Psoas muscle (tissue), 8 donors: ENCODE data around the gene CRACDL. TPM values are rescaled to one million over a fixed set of nuclear protein-coding genes. Genes with fewer than 3 reads are reported as not detected.
A peak's percentile ranks its signal among the peaks of the same experiment; 100 is the strongest.

ENCODE experiments used
- ATAC-seq, 4 donors: fragments of 200-7000 bp; cut with Tn5 transposase; one replicate each; pipeline ENCODE4 v1.9.1; 2020; ENCODE audit warnings: moderate library complexity in 3 of 4, mild to moderate bottlenecking in 2 of 4
- DNase-seq, 2 donors: peaks; one replicate each; pipeline ENCODE4 v3.0.0-alpha.2; 2020
- H3K27ac ChIP-seq: fragments of 200-600 bp; one replicate; pipeline ENCODE4 v1.8.0; 2022
- H3K27me3 ChIP-seq, 3 donors: fragments of 200-600 bp in 1 of 3; one replicate each; pipeline versions ENCODE4 v1.6.1 to v1.8.0; 2013 to 2022; ENCODE audit warnings: low read length in 2 of 3, mild to moderate bottlenecking in 2 of 3, moderate library complexity in 1 of 3; ENCODE audit not compliant: insufficient read depth in 3 of 3
- H3K36me3 ChIP-seq, 2 donors: fragments of 200-600 bp in 1 of 2; one replicate each; pipeline versions ENCODE4 v1.6.1 to v1.8.0; 2013 to 2022; ENCODE audit warnings: low read depth in 1 of 2, mild to moderate bottlenecking in 1 of 2, moderate library complexity in 1 of 2; ENCODE audit not compliant: insufficient read depth in 1 of 2
- H3K4me1 ChIP-seq: fragments of 200-600 bp; one replicate; pipeline ENCODE4 v1.8.0; 2022
- H3K4me3 ChIP-seq: fragments of 200-600 bp; one replicate; pipeline ENCODE4 v1.8.0; 2022; ENCODE audit warnings: mild to moderate bottlenecking
- H3K9me3 ChIP-seq: fragments of 200-600 bp; one replicate; pipeline ENCODE4 v1.8.0; 2022
- CTCF ChIP-seq: fragments of 200-600 bp; IDR thresholded peaks from one replicate; pipeline ENCODE4 v1.8.0; 2022; ENCODE audit warnings: antibody characterized with exemption
- WGBS, 3 donors: extraction: QIAGEN DNeasy Blood & Tissue Kit; methylation state at CpG; one replicate each; pipeline versions ENCODE4 v1.1.6 to v1.1.7; 2013; 5-methylcytosine and 5-hydroxymethylcytosine counted together
- intact Hi-C, 2 donors: fragments of 100-400 bp; cut with DNase I; formaldehyde crosslinking; loops; one replicate each; pipeline versions ENCODE4 v1.11.0 to v1.14.2; 2022
- polyA plus RNA-seq, 3 donors: library from polyadenylated mRNA; stranded (reverse); fragments of 200-250 nt; gene quantifications; one replicate each; pipeline ENCODE4 v1.2.3, GENCODE V29; 2013
- total RNA-seq, 4 donors: library from RNA; stranded (reverse); fragmentation: NEBNext Ultra II Directional in 2 of 4; extraction: Animal tissue kit (Norgen Biotek cat#: 25700) in 2 of 4; gene quantifications; one replicate each; pipeline versions ENCODE4 v1.2.1 to v1.2.4, GENCODE V29; 2021 to 2023
- donor health status: healthy with polysubstance abuse.
- donor health status: DM: no; HTN: no; CAD: no; lungs with moderate emphysema.
- donor health status: Bipolar disorder and iron deficiency.
- donor health status: healthy.
- donor health status: DM: yes; HTN: yes; CAD: no.
- donor health status: DM: no; HTN: no; CAD: no.
- donor health status: DM: no; HTN: no; CAD: no.
- donor health status: DM: yes; HTN: yes; CAD: no.

Gene CRACDL
- total and polyA plus RNA-seq, 7 donors: 0.97 to 3.1 (median 2.3) TPM

- ATAC-seq (no peak), DNase-seq (no peak)
- WGBS, 3 donors: 88 to 91% (median 90%) methylated on average over 12 to 15 of the region's 15 CpGs
- Histone ChIP-seq H3K9me3 (no peaks in the 10 kb centered on the region), H3K27ac (no peak overlapping the region), H3K27me3 (peaks cover 0 to 23% (median 7%) of the 10 kb centered on the region in 3 donors), H3K4me1 (no peaks in the 10 kb centered on the region), H3K4me3 (no peak overlapping the region), H3K36me3 (no peaks in the 10 kb centered on the region)
- no peak for TF ChIP-seq CTCF
- intact Hi-C loops: no loop called here
Observed at GRCh38 chr2:98929920-98930319, 6.1 kb downstream of the CRACDL start.

- intact Hi-C loops: no loop called here
- no peaks in the 10 kb centered on the region for H3K4me1 ChIP-seq
- WGBS, 3 donors: 85 to 91% (median 89%) methylated on average over 10 of the region's 10 CpGs
- no peaks in the 10 kb centered on the region for H3K36me3 ChIP-seq
- no peak for ATAC-seq
- no peak for DNase-seq
- H3K27me3 ChIP-seq: peaks cover 0 to 6% (median 5%) of the 10 kb centered on the region in 3 donors
- H3K9me3 ChIP-seq: no peaks in the 10 kb centered on the region
- no peak overlapping the region for H3K4me3 ChIP-seq
- H3K27ac ChIP-seq: no peak overlapping the region
- no peak for TF ChIP-seq CTCF
Observed at GRCh38 chr2:98928242-98928641, 7.8 kb downstream of the CRACDL start.

- no peaks in the 10 kb centered on the region for H3K4me1 ChIP-seq
- ATAC-seq: no peak
- DNase-seq: no peak
- intact Hi-C loops: no loop called here
- no peaks in the 10 kb centered on the region for H3K36me3 ChIP-seq
- H3K9me3 ChIP-seq: no peaks in the 10 kb centered on the region
- H3K4me3 ChIP-seq: no peak overlapping the region
- 61 to 70% (median 62%) methylated on average over 13 of the region's 13 CpGs for WGBS, 3 donors
- no peak overlapping the region for H3K27ac ChIP-seq
- no peak for TF ChIP-seq CTCF
- H3K27me3 ChIP-seq: peaks cover 0 to 4% (median 0%) of the 10 kb centered on the region in 3 donors
Observed at GRCh38 chr2:98927027-98927426, 9.0 kb downstream of the CRACDL start.

GRCh38 chr2:98926601-98927000, 9.4 kb downstream of the CRACDL start:
- WGBS, 3 donors: 76 to 80% (median 78%) methylated on average over 12 of the region's 12 CpGs
- Histone ChIP-seq H3K4me3 (no peak overlapping the region), H3K27ac (no peak overlapping the region), H3K9me3 (no peaks in the 10 kb centered on the region), H3K27me3 (peaks cover 0 to 3% (median 0%) of the 10 kb centered on the region in 3 donors), H3K36me3 (no peaks in the 10 kb centered on the region), H3K4me1 (no peaks in the 10 kb centered on the region)
- ATAC-seq: no peak
- DNase-seq: no peak
- intact Hi-C loops: no loop called here
- TF ChIP-seq CTCF: no peak

GRCh38 chr2:98924910-98925309, 11.1 kb downstream of the CRACDL start:
- intact Hi-C loops: no loop called here
- Histone ChIP-seq H3K4me3 (no peak overlapping the region), H3K36me3 (no peaks in the 10 kb centered on the region), H3K27me3 (peaks cover 0 to 2% (median 0%) of the 10 kb centered on the region in 3 donors), H3K4me1 (no peaks in the 10 kb centered on the region), H3K27ac (no peak overlapping the region), H3K9me3 (no peaks in the 10 kb centered on the region)
- no peak for DNase-seq
- no peak for TF ChIP-seq CTCF
- 60 to 66% (median 65%) methylated on average over 4 of the region's 4 CpGs for WGBS, 3 donors
- peak in 1 of 4 donors; percentile 33 for ATAC-seq
